H1 (cell line): ENCODE measurements around the gene CD151. TPM values are rescaled to one million over a fixed set of nuclear protein-coding genes. Genes with fewer than 3 reads are reported as not detected.

ENCODE experiments used
- JUND ChIP-seq: IDR thresholded peaks from 2 replicates; pipeline ENCODE4 v1.6.1; 2011; ENCODE audit warnings: mild to moderate bottlenecking, improper control_type of control experiment, low read length
- RAD21 ChIP-seq, 2 experiments: IDR thresholded peaks in 1 of 2; conservative IDR thresholded peaks in 1 of 2; 2 replicates each; pipeline ENCODE4 v1.6.1; 2011; ENCODE audit warnings: low read depth in 2 of 2, low read length in 2 of 2, improper control_type of control experiment in 1 of 2, inconsistent platforms in 1 of 2, mild to moderate bottlenecking in 1 of 2, moderate library complexity in 1 of 2
- polyA plus RNA-seq, 7 experiments: library from polyadenylated mRNA; depleted of rRNA in 3 of 7; stranded (reverse) in 5 of 7; unstranded in 2 of 7; fragments of >200 nt in 5 of 7; fragments of 200-250 nt in 2 of 7; gene quantifications; 1 replicate in 5 of 7; 2 replicates in 1 of 7; 4 replicates in 1 of 7; pipeline versions ENCODE4 v1.2.1 to v1.2.3, GENCODE V29; 2011 to 2013; ENCODE audit warnings: missing spikeins in 2 of 7, mixed read lengths in 2 of 7
- total RNA-seq: library from RNA; stranded (reverse); fragmentation: NEBNext Ultra II Directional; extraction: Animal tissue kit (Norgen Biotek cat#: 25700); gene quantifications from 2 replicates; pipeline ENCODE4 v1.2.1, GENCODE V29; 2021

The CD151 gene
- total and polyA plus RNA-seq, 2 of the 8 experiments (the other 6 are each of a cell fraction or from before 2014, with no cell fraction given) = 101 to 212 TPM

GRCh38 chr11:864898-865297 is 32.1 kb downstream of the CD151 start (continued):
- TF ChIP-seq RAD21 (IDR thresholded peaks at IDR 0.05 in 1 of 2, conservative IDR thresholded peaks at IDR 0.05 in 1 of 2; ENCODE audit: low read depth in 2 of 2, low read length in 2 of 2) (no peak), JUND (no peak)
